Keratinocyte (primary cell): ENCODE results near the gene BEGAIN. TPM values are rescaled to one million over a fixed set of nuclear protein-coding genes. Genes with fewer than 3 reads are reported as not detected.

Source experiments
- DNase-seq: peaks from one replicate; pipeline ENCODE4 v3.0.0-alpha.2; 2011; ENCODE audit warnings: low read depth, missing footprints, low spot score
- FAIRE-seq: peaks from 2 replicates; lab custom pipeline; 2011; peaks lifted over from hg19 to GRCh38; lab: Jason Lieb, UNC
- H2AFZ ChIP-seq: 2 replicates; pipeline ENCODE4 v1.6.0; 2012; ENCODE audit warnings: low read length, control low read depth, inconsistent platforms; ENCODE audit not compliant: control insufficient read depth
- H3K27ac ChIP-seq: 2 replicates; pipeline ENCODE4 v1.5.1; 2011; ENCODE audit warnings: low read length; ENCODE audit not compliant: control insufficient read depth, insufficient read depth
- H3K27me3 ChIP-seq: 3 replicates; pipeline ENCODE4 v1.6.0; 2011; ENCODE audit warnings: low read length; ENCODE audit not compliant: control insufficient read depth, insufficient read depth; ENCODE audit errors: extremely low read depth
- H3K36me3 ChIP-seq, 2 experiments: 2 replicates in 1 of 2; 3 replicates in 1 of 2; pipeline ENCODE4 v1.5.1; 2011; ENCODE audit warnings: low read length in 2 of 2, mild to moderate bottlenecking in 1 of 2; ENCODE audit not compliant: control insufficient read depth in 2 of 2, insufficient read depth in 2 of 2; ENCODE audit errors: extremely low read depth in 1 of 2
- H3K4me1 ChIP-seq: 3 replicates; pipeline ENCODE4 v1.5.1; 2011; ENCODE audit warnings: low read length; ENCODE audit not compliant: control insufficient read depth, insufficient read depth; ENCODE audit errors: extremely low read depth
- H3K4me2 ChIP-seq: 3 replicates; pipeline ENCODE4 v1.6.0; 2011; ENCODE audit warnings: low read depth, low read length; ENCODE audit not compliant: control insufficient read depth, insufficient read depth; ENCODE audit errors: extremely low read depth
- H3K4me3 ChIP-seq, 3 experiments: fragments of 200-600 bp in 1 of 3; sonication (generic) in 1 of 3; 2 replicates in 2 of 3; 3 replicates in 1 of 3; pipeline ENCODE4 v1.5.1; 2011 to 2016; ENCODE audit warnings: low read length in 3 of 3, mild to moderate bottlenecking in 3 of 3, control low read depth in 2 of 3, inconsistent platforms in 1 of 3, low read depth in 1 of 3, mixed read lengths in 1 of 3, mixed run types in 1 of 3, moderate library complexity in 1 of 3; ENCODE audit not compliant: control insufficient read depth in 2 of 3, insufficient read depth in 2 of 3; ENCODE audit errors: extremely low read depth in 1 of 3
- H3K79me2 ChIP-seq: 2 replicates; pipeline ENCODE4 v1.6.0; 2012; ENCODE audit warnings: low read length; ENCODE audit not compliant: control insufficient read depth, insufficient read depth
- H3K9ac ChIP-seq: 3 replicates; pipeline ENCODE4 v1.6.0; 2011; ENCODE audit warnings: low read length; ENCODE audit not compliant: control insufficient read depth, insufficient read depth; ENCODE audit errors: extremely low read depth
- H3K9me1 ChIP-seq: 3 replicates; pipeline ENCODE4 v1.6.0; 2011; ENCODE audit warnings: low read length; ENCODE audit not compliant: control insufficient read depth, insufficient read depth; ENCODE audit errors: extremely low read depth
- H3K9me3 ChIP-seq: 2 replicates; pipeline ENCODE4 v1.5.1; 2012; ENCODE audit warnings: low read depth, low read length; ENCODE audit not compliant: control insufficient read depth
- H4K20me1 ChIP-seq: 3 replicates; pipeline ENCODE4 v1.6.0; 2011; ENCODE audit warnings: low read length; ENCODE audit not compliant: control insufficient read depth, insufficient read depth; ENCODE audit errors: extremely low read depth
- EZH2 ChIP-seq: IDR thresholded peaks from one replicate; pipeline ENCODE4 v1.6.1; 2012; ENCODE audit warnings: inconsistent platforms, mild to moderate bottlenecking, low read length, moderate library complexity
- dilution Hi-C: fragments of 300-500 bp; cut with MboI; formaldehyde crosslinking; loops from one replicate; pipeline ENCODE4 v1.7.0; 2020; ENCODE audit warnings: low sequenced_read_pairs; ENCODE audit not compliant: extremely low pct_ligation_motif_present
- polyA plus RNA-seq, 5 experiments: library from polyadenylated mRNA; depleted of rRNA in 3 of 5; stranded (reverse) in 3 of 5; stranded (forward) in 1 of 5; unstranded in 1 of 5; fragments of >200 nt; gene quantifications; 1 replicate in 1 of 5; 2 replicates in 3 of 5; 3 replicates in 1 of 5; pipeline versions ENCODE4 v1.2.1 to v1.2.3, GENCODE V29; 2011 to 2012; ENCODE audit warnings: missing spikeins in 2 of 5, low read depth in 1 of 5, low replicate concordance in 1 of 5
- TF ChIP-seq, protein P1 (sequence below), 3 experiments: IDR thresholded peaks in 1 of 3; conservative IDR thresholded peaks in 1 of 3; optimal IDR thresholded peaks in 1 of 3; 2 replicates in 2 of 3; 3 replicates in 1 of 3; pipeline versions ENCODE3 to v1.5.1; 2011; ENCODE audit warnings: low read length in 3 of 3, mild to moderate bottlenecking in 3 of 3, moderate library complexity in 2 of 3, control low read depth in 1 of 3, inconsistent platforms in 1 of 3; ENCODE audit not compliant: insufficient read depth in 2 of 3; ENCODE audit errors: extremely low read depth in 1 of 3

BEGAIN gene
- polyA plus RNA-seq, 1 donor (not counting 4 experiments of a cell fraction or from before 2014, with no cell fraction given) = 0.25 TPM

DNA sequence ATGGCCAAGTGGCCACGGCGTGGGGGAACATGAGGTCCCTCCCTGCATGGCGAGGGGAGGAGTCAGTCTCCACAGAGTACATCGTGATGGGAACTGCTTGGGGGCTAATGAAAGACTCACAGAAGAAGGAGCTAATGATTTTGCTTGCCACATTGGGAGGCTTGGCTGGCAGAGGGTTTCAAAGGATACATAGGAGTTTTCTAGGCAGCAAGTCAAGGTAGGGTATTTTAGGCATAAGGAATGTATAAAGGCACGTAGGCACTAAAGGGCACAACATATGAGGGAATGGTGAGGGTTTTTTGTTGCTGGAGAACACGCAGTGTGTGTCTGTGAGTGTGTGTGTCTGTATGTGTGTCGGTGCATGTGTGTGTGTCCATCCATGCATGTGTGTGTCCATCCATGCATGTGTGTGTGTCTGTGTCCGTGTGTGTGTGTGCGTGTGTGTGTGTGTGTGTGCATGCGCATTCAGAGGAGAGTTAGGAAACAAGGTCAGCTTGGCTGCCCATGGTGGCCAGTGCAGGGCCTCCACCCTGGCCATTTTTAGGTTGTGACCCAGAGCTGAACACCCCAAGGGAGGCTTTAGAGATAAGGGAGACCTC is 84.5 kb downstream of the BEGAIN start:
- Histone ChIP-seq H3K9ac (no peak overlapping the region), H3K79me2 (no peaks in the 10 kb centered on the region), H3K4me3 (no peak overlapping the region), H3K9me1 (no peaks in the 10 kb centered on the region), H3K27ac (no peak overlapping the region), H3K4me1 (no peaks in the 10 kb centered on the region), H2AFZ (no peak overlapping the region), H3K9me3 (no peaks in the 10 kb centered on the region), H3K36me3 (no peaks in the 10 kb centered on the region), H4K20me1 (no peaks in the 10 kb centered on the region), H3K27me3 (no peaks in the 10 kb centered on the region), H3K4me2 (no peak overlapping the region)
- FAIRE-seq (no peak), DNase-seq (no peak)
- TF ChIP-seq EZH2 = no peak
- TF ChIP-seq, protein P1, sequence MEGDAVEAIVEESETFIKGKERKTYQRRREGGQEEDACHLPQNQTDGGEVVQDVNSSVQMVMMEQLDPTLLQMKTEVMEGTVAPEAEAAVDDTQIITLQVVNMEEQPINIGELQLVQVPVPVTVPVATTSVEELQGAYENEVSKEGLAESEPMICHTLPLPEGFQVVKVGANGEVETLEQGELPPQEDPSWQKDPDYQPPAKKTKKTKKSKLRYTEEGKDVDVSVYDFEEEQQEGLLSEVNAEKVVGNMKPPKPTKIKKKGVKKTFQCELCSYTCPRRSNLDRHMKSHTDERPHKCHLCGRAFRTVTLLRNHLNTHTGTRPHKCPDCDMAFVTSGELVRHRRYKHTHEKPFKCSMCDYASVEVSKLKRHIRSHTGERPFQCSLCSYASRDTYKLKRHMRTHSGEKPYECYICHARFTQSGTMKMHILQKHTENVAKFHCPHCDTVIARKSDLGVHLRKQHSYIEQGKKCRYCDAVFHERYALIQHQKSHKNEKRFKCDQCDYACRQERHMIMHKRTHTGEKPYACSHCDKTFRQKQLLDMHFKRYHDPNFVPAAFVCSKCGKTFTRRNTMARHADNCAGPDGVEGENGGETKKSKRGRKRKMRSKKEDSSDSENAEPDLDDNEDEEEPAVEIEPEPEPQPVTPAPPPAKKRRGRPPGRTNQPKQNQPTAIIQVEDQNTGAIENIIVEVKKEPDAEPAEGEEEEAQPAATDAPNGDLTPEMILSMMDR (optimal IDR thresholded peaks at IDR 0.05 in 1 of 3, IDR thresholded peaks at IDR 0.05 in 1 of 3, conservative IDR thresholded peaks at IDR 0.05 in 1 of 3; ENCODE audit: extremely low read depth in 1 of 3, insufficient read depth in 2 of 3, low read length in 3 of 3) = no peak
- dilution Hi-C loops = no loop called here

- no peak overlapping the region for H2AFZ ChIP-seq
- H3K27ac ChIP-seq = no peak overlapping the region
- DNase-seq (no peak), FAIRE-seq (no peak)
- no peaks in the 10 kb centered on the region for H3K9me3 ChIP-seq
- no peaks in the 10 kb centered on the region for H3K79me2 ChIP-seq
- H3K4me2 ChIP-seq = no peak overlapping the region
- no peak overlapping the region for H3K9ac ChIP-seq
- H3K4me3 ChIP-seq = no peak overlapping the region
- TF ChIP-seq, protein P1 (optimal IDR thresholded peaks at IDR 0.05 in 1 of 3, IDR thresholded peaks at IDR 0.05 in 1 of 3, conservative IDR thresholded peaks at IDR 0.05 in 1 of 3; ENCODE audit: extremely low read depth in 1 of 3, insufficient read depth in 2 of 3, low read length in 3 of 3) = no peak
- no peak for TF ChIP-seq EZH2
- dilution Hi-C loops = no loop called here
- no peaks in the 10 kb centered on the region for H3K36me3 ChIP-seq
- H3K9me1 ChIP-seq = no peaks in the 10 kb centered on the region
- H3K4me1 ChIP-seq = no peaks in the 10 kb centered on the region
- no peaks in the 10 kb centered on the region for H3K27me3 ChIP-seq
- no peaks in the 10 kb centered on the region for H4K20me1 ChIP-seq
These were observed 87.1 kb downstream of the BEGAIN start for GRCh38 chr14:100500128-100500527.
